Astrocyte (in vitro differentiated cells and primary cell): Measurements from ENCODE around the gene RAPGEF3. TPM values are rescaled to one million over a fixed set of nuclear protein-coding genes. Genes with fewer than 3 reads are reported as not detected.

Source experiments
- DNase-seq: peaks from one replicate; pipeline ENCODE4 v3.0.0-alpha.2; 2010; ENCODE audit warnings: low read depth
- FAIRE-seq: peaks from 2 replicates; lab custom pipeline; 2011; peaks lifted over from hg19 to GRCh38; lab: Jason Lieb, UNC
- H2AFZ ChIP-seq: 2 replicates; pipeline ENCODE4 v1.6.0; 2012; ENCODE audit warnings: low read depth, low read length, inconsistent platforms
- H3K27ac ChIP-seq: 2 replicates; pipeline ENCODE4 v1.5.1; 2011; ENCODE audit warnings: low read depth, low read length, inconsistent platforms
- H3K27me3 ChIP-seq: 2 replicates; pipeline ENCODE4 v1.6.0; 2011; ENCODE audit warnings: low read length, inconsistent platforms; ENCODE audit not compliant: insufficient read depth
- H3K36me3 ChIP-seq: 2 replicates; pipeline ENCODE4 v1.5.1; 2011; ENCODE audit warnings: low read length, inconsistent platforms; ENCODE audit not compliant: insufficient read depth
- H3K4me1 ChIP-seq: 2 replicates; pipeline ENCODE4 v1.5.1; 2011; ENCODE audit warnings: low read length, inconsistent platforms; ENCODE audit not compliant: insufficient read depth
- H3K4me2 ChIP-seq: 2 replicates; pipeline ENCODE4 v1.6.0; 2012; ENCODE audit warnings: low read length, inconsistent platforms
- H3K4me3 ChIP-seq: 2 replicates; pipeline ENCODE4 v1.5.1; 2011; ENCODE audit warnings: low read depth, mild to moderate bottlenecking, low read length, inconsistent platforms; ENCODE audit not compliant: insufficient read depth
- H3K79me2 ChIP-seq: 2 replicates; pipeline ENCODE4 v1.6.0; 2012; ENCODE audit warnings: mild to moderate bottlenecking, low read length, inconsistent platforms; ENCODE audit not compliant: insufficient read depth
- H3K9ac ChIP-seq: 2 replicates; pipeline ENCODE4 v1.6.0; 2012; ENCODE audit warnings: mild to moderate bottlenecking, low read length, inconsistent platforms
- H3K9me3 ChIP-seq: 2 replicates; pipeline ENCODE4 v1.5.1; 2012; ENCODE audit warnings: low read depth, mild to moderate bottlenecking, low read length, inconsistent platforms; ENCODE audit not compliant: insufficient read depth
- H4K20me1 ChIP-seq: 2 replicates; pipeline ENCODE4 v1.6.0; 2012; ENCODE audit warnings: low read length, inconsistent platforms; ENCODE audit not compliant: insufficient read depth
- H3K27ac Mint-ChIP-seq: one replicate; pipeline ENCODE4 v1.8.0; 2021; ENCODE audit warnings: mild to moderate bottlenecking, mixed read lengths; ENCODE audit not compliant: unreplicated experiment
- H3K27me3 Mint-ChIP-seq: one replicate; pipeline ENCODE4 v1.8.0; 2021; ENCODE audit warnings: low read depth, mixed read lengths; ENCODE audit not compliant: unreplicated experiment
- H3K36me3 Mint-ChIP-seq: one replicate; pipeline ENCODE4 v1.8.0; 2021; ENCODE audit warnings: low read depth, mixed read lengths; ENCODE audit not compliant: unreplicated experiment
- H3K4me1 Mint-ChIP-seq: one replicate; pipeline ENCODE4 v1.8.0; 2021; ENCODE audit warnings: low read depth, mixed read lengths; ENCODE audit not compliant: unreplicated experiment
- H3K4me3 Mint-ChIP-seq: one replicate; pipeline ENCODE4 v1.8.0; 2021; ENCODE audit warnings: mild to moderate bottlenecking, moderate library complexity, mixed read lengths; ENCODE audit not compliant: unreplicated experiment
- H3K9me3 Mint-ChIP-seq: one replicate; pipeline ENCODE4 v1.8.0; 2021; ENCODE audit warnings: mild to moderate bottlenecking, mixed read lengths; ENCODE audit not compliant: unreplicated experiment
- CTCF ChIP-seq: IDR thresholded peaks from 2 replicates; pipeline ENCODE4 v1.5.1; 2011; ENCODE audit warnings: low read depth, mild to moderate bottlenecking, inconsistent platforms, low read length, moderate library complexity; ENCODE audit not compliant: insufficient read depth
- EZH2 ChIP-seq: IDR thresholded peaks from 2 replicates; pipeline ENCODE4 v1.6.1; 2012; ENCODE audit warnings: mild to moderate bottlenecking, low read length, inconsistent platforms; ENCODE audit not compliant: insufficient read depth
- total RNA-seq: library from RNA; stranded (reverse); gene quantifications from 2 replicates; pipeline ENCODE4 v1.2.1, GENCODE V29; 2021

Gene RAPGEF3
- total RNA-seq, 1 donor from 2014 or later, result 5.9 TPM

- Histone ChIP-seq H4K20me1 (peaks cover 6% of the 10 kb centered on the region), H3K36me3 (no peaks in the 10 kb centered on the region), H2AFZ (no peak overlapping the region), H3K4me2 (no peak overlapping the region), H3K9me3 (no peaks in the 10 kb centered on the region), H3K27ac (no peak overlapping the region), H3K9ac (no peak overlapping the region), H3K4me1 (peaks cover 14% of the 10 kb centered on the region), H3K27me3 (no peaks in the 10 kb centered on the region), H3K79me2 (no peaks in the 10 kb centered on the region), H3K4me3 (no peak overlapping the region)
- Mint-ChIP-seq H3K36me3 (no peaks in the 10 kb centered on the region), H3K4me3 (no peak overlapping the region), H3K27ac (no peak overlapping the region), H3K9me3 (no peaks in the 10 kb centered on the region), H3K4me1 (peaks cover 4% of the 10 kb centered on the region), H3K27me3 (peaks cover 22% of the 10 kb centered on the region)
- DNase-seq, result no peak
- FAIRE-seq, result no peak
- TF ChIP-seq EZH2, result no peak
- TF ChIP-seq CTCF, result no peak
Measured at GRCh38 chr12:47712171-47712570, 46.5 kb downstream of the RAPGEF3 start.

DNA sequence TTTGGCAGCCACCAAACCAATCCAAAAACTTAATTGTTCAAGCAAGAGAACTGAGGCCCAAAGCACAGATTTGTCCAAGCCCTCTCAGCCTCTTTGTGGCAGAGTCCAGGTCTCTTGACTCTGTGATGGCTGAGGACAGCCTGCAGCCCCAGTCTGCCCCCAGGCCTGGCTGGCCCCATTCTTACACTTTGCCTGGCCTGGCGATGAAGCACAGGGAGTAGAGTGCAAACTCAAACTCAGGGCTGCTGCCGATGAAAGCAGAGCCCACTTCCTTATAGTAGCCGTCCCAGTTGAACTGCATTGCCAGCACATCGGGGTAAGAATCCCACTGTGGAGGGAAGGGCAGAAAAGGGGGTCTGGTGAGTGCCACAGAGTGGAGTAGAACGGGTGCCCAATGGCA is 47.2 kb downstream of the RAPGEF3 start:
- Histone ChIP-seq H4K20me1 (peaks cover 6% of the 10 kb centered on the region), H2AFZ (no peak overlapping the region), H3K4me3 (no peak overlapping the region), H3K27ac (no peak overlapping the region), H3K9ac (no peak overlapping the region), H3K4me2 (no peak overlapping the region), H3K79me2 (peaks cover 5% of the 10 kb centered on the region), H3K9me3 (no peaks in the 10 kb centered on the region), H3K36me3 (no peaks in the 10 kb centered on the region), H3K27me3 (no peaks in the 10 kb centered on the region), H3K4me1 (peaks cover 12% of the 10 kb centered on the region)
- Mint-ChIP-seq H3K9me3 (no peaks in the 10 kb centered on the region), H3K4me1 (peaks cover 6% of the 10 kb centered on the region), H3K4me3 (no peak overlapping the region), H3K27ac (no peak overlapping the region), H3K27me3 (peaks cover 20% of the 10 kb centered on the region), H3K36me3 (no peaks in the 10 kb centered on the region)
- FAIRE-seq (no peak), DNase-seq (no peak)
- TF ChIP-seq CTCF (no peak), EZH2 (no peak)

- no peak overlapping the region for H3K27ac Mint-ChIP-seq
- H3K4me3 Mint-ChIP-seq, result no peak overlapping the region
- H3K27me3 ChIP-seq, result no peaks in the 10 kb centered on the region
- peaks cover 6% of the 10 kb centered on the region for H3K4me1 Mint-ChIP-seq
- H3K9me3 ChIP-seq, result no peaks in the 10 kb centered on the region
- H3K9me3 Mint-ChIP-seq, result no peaks in the 10 kb centered on the region
- DNase-seq (no peak), FAIRE-seq (no peak)
- H3K9ac ChIP-seq, result no peak overlapping the region
- H4K20me1 ChIP-seq, result peaks cover under 1% of the 10 kb centered on the region
- H3K4me3 ChIP-seq, result no peak overlapping the region
- no peaks in the 10 kb centered on the region for H3K36me3 ChIP-seq
- no peak overlapping the region for H2AFZ ChIP-seq
- H3K27ac ChIP-seq, result no peak overlapping the region
- no peak for TF ChIP-seq CTCF
- H3K4me1 ChIP-seq, result peaks cover 3% of the 10 kb centered on the region
- H3K79me2 ChIP-seq, result peaks cover 12% of the 10 kb centered on the region
- no peak overlapping the region for H3K4me2 ChIP-seq
- no peaks in the 10 kb centered on the region for H3K36me3 Mint-ChIP-seq
- peaks cover 16% of the 10 kb centered on the region for H3K27me3 Mint-ChIP-seq
Measured at GRCh38 chr12:47710278-47710677, 48.4 kb downstream of the RAPGEF3 start.
